LNCaP clone FGC (cell line): Measurements from ENCODE around the gene BPIFB6.

Experiments used
- DNase-seq: peaks from one replicate; pipeline ENCODE4 v3.0.0-alpha.2; 2011; ENCODE audit warnings: low read depth
- H3K4me3 ChIP-seq: 2 replicates; pipeline ENCODE4 v1.5.1; 2011; ENCODE audit warnings: mild to moderate bottlenecking, low read depth, low read length, control low read depth
- TF ChIP-seq, protein P1 (sequence below): IDR thresholded peaks from 2 replicates; pipeline ENCODE4 v1.5.1; 2012; ENCODE audit warnings: mild to moderate bottlenecking; ENCODE audit not compliant: control insufficient read depth, insufficient read depth; ENCODE audit errors: extremely low read depth

Gene BPIFB6

GRCh38 chr20:33091693-33092092 is 60.2 kb downstream of the BPIFB6 start:
- TF ChIP-seq, protein P1, sequence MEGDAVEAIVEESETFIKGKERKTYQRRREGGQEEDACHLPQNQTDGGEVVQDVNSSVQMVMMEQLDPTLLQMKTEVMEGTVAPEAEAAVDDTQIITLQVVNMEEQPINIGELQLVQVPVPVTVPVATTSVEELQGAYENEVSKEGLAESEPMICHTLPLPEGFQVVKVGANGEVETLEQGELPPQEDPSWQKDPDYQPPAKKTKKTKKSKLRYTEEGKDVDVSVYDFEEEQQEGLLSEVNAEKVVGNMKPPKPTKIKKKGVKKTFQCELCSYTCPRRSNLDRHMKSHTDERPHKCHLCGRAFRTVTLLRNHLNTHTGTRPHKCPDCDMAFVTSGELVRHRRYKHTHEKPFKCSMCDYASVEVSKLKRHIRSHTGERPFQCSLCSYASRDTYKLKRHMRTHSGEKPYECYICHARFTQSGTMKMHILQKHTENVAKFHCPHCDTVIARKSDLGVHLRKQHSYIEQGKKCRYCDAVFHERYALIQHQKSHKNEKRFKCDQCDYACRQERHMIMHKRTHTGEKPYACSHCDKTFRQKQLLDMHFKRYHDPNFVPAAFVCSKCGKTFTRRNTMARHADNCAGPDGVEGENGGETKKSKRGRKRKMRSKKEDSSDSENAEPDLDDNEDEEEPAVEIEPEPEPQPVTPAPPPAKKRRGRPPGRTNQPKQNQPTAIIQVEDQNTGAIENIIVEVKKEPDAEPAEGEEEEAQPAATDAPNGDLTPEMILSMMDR: no peak
- no peak for DNase-seq
- no peak overlapping the region for H3K4me3 ChIP-seq

GRCh38 chr20:33092361-33092760 is 60.9 kb downstream of the BPIFB6 start:
- DNase-seq: no peak
- H3K4me3 ChIP-seq: no peak overlapping the region
- TF ChIP-seq, protein P1: no peak

DNA sequence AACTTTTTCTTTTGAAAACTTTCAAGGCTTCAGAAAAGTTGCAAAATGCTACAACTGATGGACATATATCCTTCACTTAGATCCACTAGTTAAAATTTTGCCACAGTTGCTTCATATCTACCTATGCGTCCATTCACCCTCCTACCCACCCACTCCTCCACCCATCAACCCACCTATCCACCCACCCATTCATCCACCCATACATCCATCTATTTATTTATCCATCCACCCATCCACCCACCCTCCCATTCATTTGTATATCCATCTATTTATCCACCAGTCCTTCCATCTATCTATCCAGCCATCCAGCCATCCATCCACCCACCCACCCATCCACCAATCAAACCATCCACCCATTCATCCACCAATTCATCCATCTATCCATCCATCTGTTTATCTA is 61.6 kb downstream of the BPIFB6 start:
- no peak overlapping the region for H3K4me3 ChIP-seq
- TF ChIP-seq, protein P1: no peak
- DNase-seq: no peak

DNA sequence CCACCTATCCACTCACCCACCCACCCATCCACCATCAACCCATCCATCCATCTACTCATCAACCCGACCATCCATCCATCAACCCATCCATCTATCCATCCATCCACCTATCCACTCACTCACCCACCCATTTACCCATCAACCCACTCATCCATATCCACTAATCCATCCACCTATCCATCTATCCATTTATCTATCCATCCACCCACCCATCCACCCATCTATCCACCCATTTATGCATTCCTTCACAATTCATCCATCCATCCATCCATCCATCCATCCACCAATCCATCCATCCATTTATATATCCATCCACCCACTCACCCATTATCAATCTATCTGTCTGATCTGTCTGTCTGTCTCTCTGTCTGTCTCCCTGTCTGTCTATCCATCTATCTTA is 62.1 kb downstream of the BPIFB6 start:
- TF ChIP-seq, protein P1: no peak
- no peak overlapping the region for H3K4me3 ChIP-seq
- no peak for DNase-seq
